RWPE1 (cell line): ENCODE results near the gene CWC27.

Experiments
- CTCF ChIA-PET: fragments of 350-600 bp; sonication (Branson Sonifier 250); formaldehyde crosslinking; extraction: SDS; loops from one replicate; lab custom pipeline; 2021; lab: Yijun Ruan, JAX
- POLR2A ChIA-PET: fragments of 400-600 bp; formaldehyde crosslinking; extraction: SDS; loops from one replicate; lab custom pipeline; 2020; ENCODE audit warnings: antibody characterized with exemption; ENCODE audit not compliant: low non-redundant PET; lab: Yijun Ruan, JAX
- DNase-seq: peaks from one replicate; pipeline ENCODE4 v3.0.0; 2012; ENCODE audit warnings: low spot score
- H3K27ac ChIP-seq: fragments of 450-650 bp; 2 replicates; pipeline ENCODE4 v1.5.1; 2017
- TF ChIP-seq, protein P1 (sequence below): fragments of 450-650 bp; conservative IDR thresholded peaks from 2 replicates; pipeline ENCODE4 v1.5.1; 2017; ENCODE audit warnings: low read depth, mild to moderate bottlenecking

Gene CWC27

DNA sequence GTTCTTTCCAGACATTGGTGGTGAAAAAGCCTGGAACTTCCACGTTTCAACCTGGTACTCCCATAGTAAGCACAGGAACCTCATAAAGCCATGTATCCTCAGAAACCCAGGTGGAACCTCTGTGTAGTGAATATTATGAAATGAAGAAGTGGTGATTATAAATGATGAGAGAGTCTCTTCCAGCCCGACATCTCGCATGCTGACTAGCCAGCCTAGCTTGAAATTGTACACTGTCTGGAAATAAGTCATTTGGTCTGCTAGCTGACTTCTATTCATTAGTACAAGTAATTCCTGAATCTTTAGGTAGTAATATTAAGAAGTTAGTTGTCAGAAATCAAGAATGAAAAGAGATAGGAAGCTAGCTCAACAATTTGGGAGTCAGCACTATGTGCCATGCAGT lies 203.3 kb downstream of the CWC27 start:
- TF ChIP-seq, protein P1, sequence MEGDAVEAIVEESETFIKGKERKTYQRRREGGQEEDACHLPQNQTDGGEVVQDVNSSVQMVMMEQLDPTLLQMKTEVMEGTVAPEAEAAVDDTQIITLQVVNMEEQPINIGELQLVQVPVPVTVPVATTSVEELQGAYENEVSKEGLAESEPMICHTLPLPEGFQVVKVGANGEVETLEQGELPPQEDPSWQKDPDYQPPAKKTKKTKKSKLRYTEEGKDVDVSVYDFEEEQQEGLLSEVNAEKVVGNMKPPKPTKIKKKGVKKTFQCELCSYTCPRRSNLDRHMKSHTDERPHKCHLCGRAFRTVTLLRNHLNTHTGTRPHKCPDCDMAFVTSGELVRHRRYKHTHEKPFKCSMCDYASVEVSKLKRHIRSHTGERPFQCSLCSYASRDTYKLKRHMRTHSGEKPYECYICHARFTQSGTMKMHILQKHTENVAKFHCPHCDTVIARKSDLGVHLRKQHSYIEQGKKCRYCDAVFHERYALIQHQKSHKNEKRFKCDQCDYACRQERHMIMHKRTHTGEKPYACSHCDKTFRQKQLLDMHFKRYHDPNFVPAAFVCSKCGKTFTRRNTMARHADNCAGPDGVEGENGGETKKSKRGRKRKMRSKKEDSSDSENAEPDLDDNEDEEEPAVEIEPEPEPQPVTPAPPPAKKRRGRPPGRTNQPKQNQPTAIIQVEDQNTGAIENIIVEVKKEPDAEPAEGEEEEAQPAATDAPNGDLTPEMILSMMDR: no peak
- POLR2A ChIA-PET: no interaction called here
- CTCF ChIA-PET: interaction anchor here (0.8 to 0.9 kb wide), 3 partner anchors 11 to 77 kb away, joined by 3 to 4 read pairs (median 3); no protein-coding TSS in a partner anchor
- DNase-seq: no peak
- H3K27ac ChIP-seq: no peak overlapping the region

DNA sequence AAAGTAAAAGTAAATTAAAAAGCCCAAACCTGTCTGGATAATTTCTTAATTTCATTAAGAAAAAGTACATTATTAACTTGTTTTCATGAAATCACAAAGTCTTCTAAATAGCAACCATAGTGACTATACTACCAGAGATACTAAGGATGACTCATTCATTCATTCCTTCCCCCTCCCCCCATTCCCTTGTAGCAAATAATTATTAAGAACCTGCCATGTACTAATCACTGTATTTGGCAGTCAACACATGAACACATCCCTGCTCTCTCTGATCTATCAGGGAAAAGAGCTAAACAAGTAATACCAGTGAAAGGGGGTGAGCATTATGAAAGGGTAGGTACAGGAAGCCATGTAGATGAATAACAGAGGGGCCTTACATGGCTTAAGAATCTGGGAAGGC lies 203.9 kb downstream of the CWC27 start:
- TF ChIP-seq, protein P1: no peak
- ChIA-PET CTCF (interaction anchor here (0.6 to 0.9 kb wide), 2 partner anchors 20 to 77 kb away, joined by 3 read pairs; no protein-coding TSS in a partner anchor), POLR2A (no interaction called here)
- no peak for DNase-seq
- no peak overlapping the region for H3K27ac ChIP-seq

DNA sequence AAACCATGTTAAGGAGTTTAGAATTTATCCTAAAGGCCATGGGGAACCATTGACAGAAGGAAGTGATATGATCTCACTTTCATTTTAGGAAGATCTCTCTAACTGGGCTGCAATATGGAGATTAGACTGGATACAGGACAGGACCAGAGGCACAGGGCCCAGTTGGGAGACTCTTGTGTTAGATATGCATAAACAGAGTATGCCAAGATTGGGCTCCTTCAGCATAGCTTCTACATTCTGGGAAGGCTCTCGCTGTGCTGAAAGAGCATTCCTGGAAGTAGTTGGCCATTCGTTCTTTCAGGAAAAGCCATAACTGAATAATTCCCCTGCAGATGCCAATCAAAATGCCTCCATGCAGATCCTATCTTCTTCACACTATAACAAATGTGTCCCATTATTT lies 204.5 kb downstream of the CWC27 start:
- ChIA-PET POLR2A (no interaction called here), CTCF (interaction anchor here (0.6 to 0.9 kb wide), 2 partner anchors 19 to 76 kb away, joined by 3 read pairs; no protein-coding TSS in a partner anchor)
- DNase-seq: no peak
- no peak overlapping the region for H3K27ac ChIP-seq
- TF ChIP-seq, protein P1: no peak

DNA sequence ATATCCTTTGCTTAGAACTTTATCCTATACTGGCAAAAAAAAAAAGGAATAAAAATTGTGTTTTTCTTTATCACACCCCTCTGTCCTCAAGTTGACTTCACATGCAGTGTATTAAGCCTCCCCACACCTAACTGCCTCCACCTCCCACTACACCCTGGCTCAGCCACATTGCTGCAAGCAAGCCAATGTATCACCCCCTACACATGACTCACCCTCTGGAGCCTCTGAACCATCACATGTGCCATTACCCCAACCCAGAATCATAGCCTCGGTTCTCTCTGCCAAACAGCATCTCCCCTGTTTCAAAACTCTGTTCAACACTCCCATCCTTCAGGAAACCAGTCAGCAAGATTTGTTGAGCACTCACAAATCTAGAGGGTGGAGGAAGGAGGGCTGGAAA lies 209.0 kb downstream of the CWC27 start:
- ChIA-PET CTCF (interaction anchor here (0.6 kb wide), 1 partner anchor 59 kb away, joined by 3 read pairs; no protein-coding TSS in a partner anchor), POLR2A (no interaction called here)
- H3K27ac ChIP-seq: no peak overlapping the region
- TF ChIP-seq, protein P1: no peak
- no peak for DNase-seq

DNA sequence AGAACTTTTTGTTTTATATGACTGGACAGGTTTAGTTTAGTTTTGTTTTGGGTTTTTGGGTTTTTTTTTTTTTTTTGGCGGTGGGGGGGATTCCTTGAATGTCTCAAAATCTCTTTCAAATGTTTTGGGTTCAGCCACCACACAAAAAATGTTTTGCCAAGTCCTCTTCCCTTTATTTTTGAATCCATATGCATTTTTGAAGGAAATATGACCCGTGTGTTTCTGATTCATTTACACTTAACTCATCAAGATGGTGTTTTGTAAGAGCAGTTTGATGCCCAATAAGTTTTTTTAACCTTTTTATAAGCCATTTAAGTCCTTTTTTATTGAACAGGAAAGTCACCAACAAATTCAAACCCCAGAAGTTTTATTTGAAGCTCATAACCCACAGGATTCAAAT lies 209.8 kb downstream of the CWC27 start:
- H3K27ac ChIP-seq: no peak overlapping the region
- TF ChIP-seq, protein P1: no peak
- no peak for DNase-seq
- CTCF ChIA-PET: no interaction called here
- POLR2A ChIA-PET: no interaction called here

DNA sequence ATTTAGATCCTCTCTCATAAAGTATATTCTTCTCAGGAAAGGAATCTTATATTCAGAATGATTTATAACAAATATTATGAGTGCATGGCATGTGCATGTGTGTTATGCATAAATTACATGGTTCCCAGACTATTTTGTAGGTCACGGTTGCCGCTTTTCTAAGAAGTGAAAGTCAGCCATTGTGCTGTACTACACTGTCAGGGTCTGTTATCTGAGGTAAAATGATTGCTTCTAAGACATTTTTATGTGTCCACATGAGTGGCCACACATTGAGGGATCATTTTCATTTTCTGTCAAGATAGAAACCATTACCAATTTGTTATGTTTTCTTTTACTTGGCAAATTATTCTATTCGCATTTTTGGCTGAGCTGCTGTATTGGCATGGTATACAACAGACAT lies 210.8 kb downstream of the CWC27 start:
- CTCF ChIA-PET: interaction anchor here (0.7 kb wide), 1 partner anchor 15 kb away, joined by 3 read pairs; no protein-coding TSS in a partner anchor
- POLR2A ChIA-PET: no interaction called here

More for the DNA sequence above, 210.8 kb downstream of the CWC27 start:
- TF ChIP-seq, protein P1: no peak
- no peak overlapping the region for H3K27ac ChIP-seq
- no peak for DNase-seq
